DOHH2 (cell line): Measurements from ENCODE around the gene MICAL2.

Experiments used
- EZH2phosphoT487 ChIP-seq: fragments of 200-600 bp; sonication (generic); IDR thresholded peaks from 2 replicates; pipeline ENCODE4 v1.6.1; 2017; ENCODE audit warnings: borderline replicate concordance, mild to moderate bottlenecking, antibody characterized with exemption, low read length, moderate library complexity, mixed read lengths
- TF ChIP-seq, protein P1 (sequence below): fragments of 200-600 bp; sonication (generic); IDR thresholded peaks from one replicate; pipeline ENCODE4 v1.5.1; 2014; ENCODE audit warnings: antibody characterized with exemption, mild to moderate bottlenecking, low read depth, low read length; ENCODE audit not compliant: poor library complexity, severe bottlenecking

DNA sequence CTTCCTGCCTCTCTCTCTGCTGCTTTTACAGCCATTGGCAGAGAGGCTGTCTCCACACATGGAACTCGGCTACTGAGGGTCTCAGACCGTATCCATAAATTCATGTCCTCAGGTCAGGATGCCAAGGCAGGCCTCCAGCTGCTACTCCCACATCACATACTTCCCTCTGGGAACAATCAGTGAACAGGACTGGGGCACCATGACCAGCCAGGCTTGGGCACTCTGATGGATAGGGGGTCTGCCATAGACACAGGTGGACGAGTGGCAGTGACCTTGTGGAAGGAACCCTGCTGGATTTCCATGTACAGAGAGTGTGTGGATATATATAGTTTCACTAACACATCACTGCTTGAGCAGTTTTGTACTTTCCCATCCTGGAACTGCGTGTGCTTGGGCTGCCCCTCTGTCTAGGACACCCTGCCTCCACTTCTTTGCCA, 169.3 kb downstream of the MICAL2 start:
- TF ChIP-seq, protein P1, sequence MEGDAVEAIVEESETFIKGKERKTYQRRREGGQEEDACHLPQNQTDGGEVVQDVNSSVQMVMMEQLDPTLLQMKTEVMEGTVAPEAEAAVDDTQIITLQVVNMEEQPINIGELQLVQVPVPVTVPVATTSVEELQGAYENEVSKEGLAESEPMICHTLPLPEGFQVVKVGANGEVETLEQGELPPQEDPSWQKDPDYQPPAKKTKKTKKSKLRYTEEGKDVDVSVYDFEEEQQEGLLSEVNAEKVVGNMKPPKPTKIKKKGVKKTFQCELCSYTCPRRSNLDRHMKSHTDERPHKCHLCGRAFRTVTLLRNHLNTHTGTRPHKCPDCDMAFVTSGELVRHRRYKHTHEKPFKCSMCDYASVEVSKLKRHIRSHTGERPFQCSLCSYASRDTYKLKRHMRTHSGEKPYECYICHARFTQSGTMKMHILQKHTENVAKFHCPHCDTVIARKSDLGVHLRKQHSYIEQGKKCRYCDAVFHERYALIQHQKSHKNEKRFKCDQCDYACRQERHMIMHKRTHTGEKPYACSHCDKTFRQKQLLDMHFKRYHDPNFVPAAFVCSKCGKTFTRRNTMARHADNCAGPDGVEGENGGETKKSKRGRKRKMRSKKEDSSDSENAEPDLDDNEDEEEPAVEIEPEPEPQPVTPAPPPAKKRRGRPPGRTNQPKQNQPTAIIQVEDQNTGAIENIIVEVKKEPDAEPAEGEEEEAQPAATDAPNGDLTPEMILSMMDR: no peak
- TF ChIP-seq EZH2phosphoT487: no peak
